GM18861 (cell line): ENCODE data around the gene DKK3.

Experiments
- ATAC-seq: cut with Tn5 transposase; IDR thresholded peaks from one replicate; pipeline ENCODE4 v1.9.1; 2021; ENCODE audit not compliant: unreplicated experiment

Gene DKK3

DNA sequence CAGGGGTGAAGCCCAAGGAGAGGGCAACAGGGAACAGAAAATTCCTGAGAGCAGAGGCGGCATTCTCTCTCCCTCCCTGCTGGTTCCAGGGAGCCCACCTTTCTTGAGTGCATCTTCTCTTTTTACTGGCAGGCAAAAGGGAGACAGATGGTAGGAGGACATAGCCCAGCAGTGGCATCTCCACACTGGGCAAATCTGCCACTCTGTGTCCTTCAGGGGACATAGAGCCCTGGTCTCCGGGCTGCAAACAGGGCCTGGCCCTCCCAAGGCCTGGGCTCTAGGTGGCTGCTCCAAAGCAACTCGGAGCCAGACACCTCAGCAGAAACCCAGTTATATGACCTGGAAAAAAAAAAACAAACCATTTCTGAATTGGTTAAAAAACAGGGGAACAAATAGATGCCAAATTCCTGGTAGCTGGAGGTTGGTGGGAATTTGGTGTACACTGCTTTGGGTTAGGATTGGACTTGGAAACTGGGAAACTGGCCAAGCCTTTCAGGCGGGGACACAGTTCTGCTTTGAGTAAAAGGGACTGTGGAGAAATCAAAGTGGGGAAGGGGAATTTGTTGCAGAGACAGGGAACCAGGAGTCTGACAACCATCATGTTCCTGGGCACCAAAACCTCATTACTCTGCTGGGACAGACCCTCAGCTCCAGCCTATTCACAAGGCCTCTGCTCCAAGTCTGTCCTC, 23.6 kb upstream of the DKK3 start:
- no peak for ATAC-seq

DNA sequence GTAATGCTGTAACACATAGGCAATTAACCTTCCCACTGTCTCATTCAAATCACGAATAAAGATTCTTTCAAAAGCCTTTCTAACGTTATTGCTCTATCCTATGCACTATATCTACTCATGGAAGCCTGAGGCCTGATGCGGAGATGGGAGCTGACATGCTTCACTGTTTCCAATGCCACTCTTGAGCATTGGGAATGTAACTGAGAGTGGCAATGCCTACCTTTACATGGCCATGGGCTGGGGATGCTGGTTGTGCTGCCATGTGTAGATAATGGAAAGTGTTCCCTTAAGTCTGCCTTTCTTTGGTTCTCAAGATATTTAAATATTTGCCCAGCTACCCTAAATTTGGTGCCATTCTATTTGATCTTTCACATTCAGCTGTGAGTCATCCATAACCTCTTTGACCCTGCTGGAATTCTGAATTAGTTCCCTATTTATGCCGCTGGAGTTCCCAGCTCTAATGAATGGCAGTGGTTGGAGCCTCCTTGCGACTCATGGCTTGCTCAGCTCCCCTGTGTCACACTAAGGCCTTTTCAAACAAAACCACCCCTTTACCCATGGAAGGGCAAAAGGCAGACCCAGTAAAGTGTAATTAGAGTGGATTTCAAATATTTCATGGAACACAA, 21.4 kb upstream of the DKK3 start:
- ATAC-seq: no peak

DNA sequence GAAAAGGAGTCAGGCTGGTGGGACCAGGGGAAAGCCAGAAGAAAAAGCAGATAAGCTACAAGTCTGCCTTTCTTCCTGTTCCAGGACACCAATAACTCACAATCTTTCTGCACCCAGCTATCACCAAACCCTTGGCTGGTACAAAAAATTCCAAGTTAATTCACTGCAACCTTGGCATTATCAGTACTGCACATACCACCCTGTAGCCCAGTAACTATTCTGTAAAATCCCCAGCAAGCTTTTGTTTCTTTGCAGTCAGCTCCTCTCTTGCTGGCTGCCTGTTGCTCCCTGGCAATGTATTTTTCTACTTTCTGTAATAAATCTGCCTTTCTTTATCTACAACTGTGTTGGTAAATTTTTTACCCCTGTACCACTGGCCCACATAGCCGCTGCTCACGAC, 20.7 kb upstream of the DKK3 start:
- ATAC-seq: no peak

DNA sequence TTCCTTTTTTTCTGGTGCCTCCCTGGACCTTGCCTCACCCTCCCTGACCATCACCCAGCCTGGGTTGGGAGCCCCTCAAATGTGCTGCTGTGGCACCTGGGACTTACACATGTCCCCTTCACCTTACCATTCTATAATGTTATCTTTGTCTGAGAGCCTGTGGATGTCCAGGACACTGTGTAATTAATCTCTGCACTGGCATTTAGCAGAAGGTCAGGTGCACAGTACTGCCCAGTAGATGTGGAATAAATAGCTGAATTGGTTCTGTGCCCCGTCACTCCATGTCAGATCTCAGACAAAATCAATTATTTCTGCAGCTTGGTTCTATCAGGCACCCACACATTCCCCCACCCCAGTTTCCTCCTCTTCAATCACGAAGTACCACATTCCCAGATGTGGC, 19.9 kb upstream of the DKK3 start:
- no peak for ATAC-seq

DNA sequence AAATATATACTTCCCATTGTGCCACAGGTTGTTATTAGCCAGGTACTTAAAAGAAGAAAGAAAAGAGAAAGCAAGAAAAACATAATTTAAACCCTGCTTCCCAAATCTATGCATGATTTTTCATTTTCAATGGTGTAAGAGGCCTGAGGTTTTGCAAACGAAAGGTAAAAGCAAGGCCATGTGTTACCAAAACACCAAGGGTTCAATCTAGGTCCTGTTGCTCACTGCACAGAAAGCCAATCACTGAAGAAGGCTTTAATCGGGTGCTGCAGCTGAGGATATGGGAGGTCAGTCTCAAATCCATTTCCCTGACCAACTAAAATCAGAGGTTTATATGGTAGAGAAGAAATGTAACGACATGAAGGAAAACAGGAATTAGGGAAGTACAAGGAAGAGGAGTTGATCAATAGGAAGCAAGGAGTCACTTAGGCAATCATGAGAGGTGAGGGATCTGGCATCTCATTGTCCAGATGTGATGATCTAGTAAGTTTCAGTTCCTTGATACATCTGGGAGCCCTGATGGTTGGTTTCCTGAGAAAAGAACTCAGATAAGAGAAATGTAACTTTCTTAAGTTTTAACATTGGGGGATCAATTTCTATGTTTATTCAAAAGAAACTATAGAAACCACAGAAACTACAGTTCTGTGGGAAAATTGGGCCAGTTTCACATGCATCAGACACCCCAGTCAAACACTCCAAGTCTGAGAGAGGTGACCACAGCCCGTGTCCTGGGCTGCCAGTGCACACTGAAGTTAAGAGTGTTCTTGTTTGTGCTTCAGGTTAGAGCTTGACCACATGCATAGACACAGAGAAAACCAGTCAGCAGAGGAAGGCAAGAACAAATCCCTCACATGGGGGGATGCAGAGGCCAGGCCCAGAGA, 18.1 kb upstream of the DKK3 start:
- no peak for ATAC-seq

DNA sequence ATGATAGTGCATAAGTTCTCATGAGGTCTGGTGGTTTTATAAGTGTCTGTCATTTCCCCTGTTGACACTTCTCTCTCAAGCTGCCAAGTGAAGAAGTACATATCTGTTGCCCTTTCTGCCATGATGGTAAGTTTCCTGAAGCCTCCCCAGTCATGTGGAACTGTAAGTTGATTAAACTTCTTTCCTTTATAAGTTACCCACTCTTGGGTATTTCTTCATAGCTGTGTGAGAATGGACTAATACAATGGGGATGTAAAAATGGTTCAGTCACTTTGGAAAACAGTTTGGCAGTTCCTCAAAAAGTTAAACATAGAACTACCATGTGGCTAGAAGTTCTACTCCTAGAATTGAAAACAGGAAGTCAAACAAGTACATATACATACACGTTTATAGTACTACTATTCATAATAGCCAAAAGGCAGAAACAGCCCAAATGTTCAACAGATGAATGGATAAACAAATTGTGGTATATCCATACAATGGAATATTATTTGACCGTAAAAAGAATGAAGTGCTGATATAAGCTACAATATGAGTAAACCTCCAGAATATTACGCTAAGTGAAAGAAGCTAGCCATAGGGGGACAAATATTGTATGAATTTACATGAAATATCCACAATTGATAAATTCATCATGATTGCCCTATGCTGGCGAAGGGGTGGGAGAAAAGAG, 16.0 kb upstream of the DKK3 start:
- no peak for ATAC-seq

DNA sequence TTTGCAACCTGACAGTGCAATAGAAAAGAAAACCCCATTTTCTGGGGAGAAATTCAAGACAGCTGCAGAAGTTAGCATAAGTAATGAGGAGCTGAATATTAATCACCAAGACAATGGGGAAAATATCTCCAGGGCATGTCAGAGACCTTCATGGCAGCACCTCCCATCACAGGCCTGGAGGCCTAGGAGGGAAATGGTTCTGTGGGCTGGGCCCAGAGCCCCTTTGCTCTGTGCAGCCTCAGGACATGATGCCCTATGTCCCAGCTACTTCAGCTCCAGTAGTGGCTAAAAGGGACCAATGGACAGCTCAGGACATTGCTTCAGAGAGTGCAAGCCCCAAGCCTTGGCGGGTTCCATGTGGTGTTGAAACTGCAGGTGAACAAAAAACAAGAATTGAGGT, 14.6 kb upstream of the DKK3 start:
- no peak for ATAC-seq

DNA sequence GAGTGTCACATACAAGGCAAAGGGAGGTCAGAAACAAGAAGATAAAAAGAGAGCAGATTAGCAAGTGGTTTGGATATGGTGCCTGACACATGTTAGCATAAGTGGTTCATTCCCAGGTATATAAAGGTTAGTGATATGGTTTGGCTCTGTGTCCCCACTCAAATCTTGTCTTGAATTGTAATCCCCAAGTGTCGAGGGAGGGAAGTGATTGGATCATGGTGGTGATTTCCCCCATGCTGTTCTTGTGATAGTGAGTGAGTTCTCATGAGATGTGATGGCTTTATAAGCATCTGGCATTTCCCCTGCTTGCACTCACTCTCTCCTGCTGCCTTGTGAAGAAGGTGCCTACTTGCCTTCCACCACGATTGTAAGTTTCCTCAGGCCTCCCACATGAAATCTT, 12.1 kb upstream of the DKK3 start:
- ATAC-seq: no peak

DNA sequence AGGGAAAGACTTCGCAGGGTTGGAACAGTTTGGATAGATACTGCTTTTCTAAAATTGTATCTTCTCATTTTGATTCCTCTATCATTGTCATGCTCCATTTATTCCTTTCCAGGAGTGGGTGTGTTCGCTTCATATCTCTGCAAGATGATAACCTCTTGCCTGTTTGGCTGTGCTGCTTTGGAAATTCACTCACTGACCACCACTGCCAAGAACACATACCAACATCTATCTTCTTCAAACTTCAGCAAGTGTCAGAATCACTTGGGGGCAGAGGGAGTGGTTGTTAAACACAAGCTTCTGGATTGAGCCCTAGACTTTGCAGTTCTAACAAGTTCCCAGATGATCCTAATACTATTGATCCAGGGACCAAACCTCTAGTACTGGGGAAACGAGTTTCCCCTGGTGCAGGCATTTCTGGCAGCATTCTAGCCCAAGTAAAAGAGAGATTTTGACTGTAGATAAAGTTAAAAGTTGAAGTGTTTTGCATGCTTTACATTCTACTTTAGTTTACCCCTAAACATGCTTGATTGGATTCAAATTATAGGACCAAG, 11.5 kb upstream of the DKK3 start:
- no peak for ATAC-seq

DNA sequence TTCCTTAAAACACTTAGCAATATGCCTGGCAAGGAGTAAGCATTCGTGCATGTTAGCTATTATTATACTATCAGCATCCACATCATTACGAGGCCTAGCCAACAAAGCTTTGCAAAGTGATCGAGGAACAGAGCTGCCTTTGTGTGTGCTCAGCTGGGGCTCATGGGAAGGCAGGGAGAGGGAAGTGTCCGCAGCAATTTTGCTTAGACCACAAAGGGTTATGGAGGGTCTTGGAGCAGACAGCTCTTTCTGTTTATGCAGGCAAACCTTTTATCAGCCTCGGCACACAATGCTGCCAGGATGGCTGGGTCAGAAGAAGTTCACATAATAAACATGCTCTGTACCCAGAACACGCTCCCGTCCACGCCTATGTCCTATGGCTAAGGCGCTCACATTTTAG, 10.9 kb upstream of the DKK3 start:
- ATAC-seq: no peak

DNA sequence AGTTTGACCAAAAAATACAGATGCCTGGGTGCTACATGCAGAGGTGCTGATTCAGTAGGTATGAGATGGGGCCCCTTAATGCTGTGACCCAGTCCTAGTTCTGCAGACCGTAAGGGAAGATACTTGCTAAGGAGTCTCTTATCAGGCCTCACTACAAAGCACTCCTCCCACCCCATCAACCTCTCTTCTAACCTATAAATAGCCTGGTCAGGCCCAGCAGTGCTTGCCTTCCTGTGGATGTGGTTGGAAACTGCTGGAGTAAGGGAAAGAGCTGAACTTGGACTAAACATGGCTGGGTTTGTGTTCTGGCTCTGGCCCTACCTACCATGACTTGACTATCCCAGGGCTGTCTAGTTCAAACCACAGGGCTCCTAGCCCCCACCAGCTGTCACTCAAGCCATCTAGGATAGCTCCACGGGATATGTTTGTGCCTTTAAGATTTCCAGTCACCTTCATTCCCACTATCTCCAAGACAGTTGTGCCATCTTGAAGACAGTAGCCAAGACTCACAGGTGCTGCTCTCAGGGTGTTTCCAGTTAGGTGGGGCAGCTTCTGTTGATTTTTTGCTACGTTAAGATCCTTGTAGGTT, 9.5 kb upstream of the DKK3 start:
- no peak for ATAC-seq

DNA sequence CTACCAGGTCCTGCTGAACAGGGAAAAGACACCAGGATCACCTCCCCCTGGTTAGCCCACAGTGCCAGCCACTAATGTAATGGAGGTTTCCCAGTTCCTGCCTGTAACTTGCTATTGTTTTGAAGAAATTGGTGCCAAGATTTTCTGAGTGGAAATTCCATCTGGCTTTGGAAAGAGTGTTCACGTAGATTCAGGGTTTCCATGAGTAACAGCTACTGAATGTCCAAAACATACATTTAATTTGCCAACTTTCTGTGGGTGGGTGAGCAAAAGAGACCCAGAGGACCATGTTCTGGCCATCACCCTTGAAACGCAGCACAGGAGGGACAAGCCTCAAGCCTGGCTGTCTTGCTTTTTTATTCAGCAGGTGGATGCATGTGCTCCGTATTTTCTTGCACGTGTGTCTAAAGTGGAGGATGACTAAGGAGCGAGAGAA, 8.8 kb upstream of the DKK3 start:
- ATAC-seq: no peak

DNA sequence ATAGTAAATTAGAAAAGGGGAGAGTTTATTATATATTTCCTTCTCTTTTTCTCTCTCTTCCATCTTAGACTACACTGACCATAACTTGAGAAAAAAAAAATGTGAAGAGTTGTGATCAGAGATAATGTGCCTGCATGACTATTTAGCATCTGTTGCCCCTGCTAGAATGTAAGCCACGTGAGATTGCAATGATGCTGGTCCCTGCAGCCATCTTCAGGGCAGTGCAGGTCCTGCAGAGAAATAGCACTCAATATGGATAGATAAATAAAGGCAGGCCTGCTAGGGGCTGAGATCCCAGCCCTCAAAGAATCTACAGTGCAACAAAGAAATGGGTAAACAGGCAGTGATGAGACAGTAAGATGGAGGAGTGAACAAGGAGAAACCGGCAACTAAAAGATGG, 7.8 kb upstream of the DKK3 start:
- no peak for ATAC-seq

DNA sequence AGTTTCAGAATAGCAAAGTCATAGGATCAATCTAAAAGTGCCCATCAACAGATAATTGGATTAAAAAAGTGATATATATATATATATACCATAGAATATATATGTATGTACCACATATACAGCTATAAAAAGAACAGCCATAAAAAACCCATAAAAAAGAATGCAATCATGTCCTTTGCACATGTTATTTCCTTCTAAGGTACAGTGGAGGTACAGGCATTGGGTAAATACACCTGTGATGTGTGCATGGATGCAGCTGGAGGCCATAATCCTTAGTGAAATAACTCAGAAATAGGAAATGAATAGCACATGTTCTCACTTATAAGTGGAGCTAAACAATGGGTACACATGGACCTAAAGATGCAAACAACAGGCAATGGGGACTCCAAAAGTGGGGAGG, 7.1 kb upstream of the DKK3 start:
- ATAC-seq: no peak

DNA sequence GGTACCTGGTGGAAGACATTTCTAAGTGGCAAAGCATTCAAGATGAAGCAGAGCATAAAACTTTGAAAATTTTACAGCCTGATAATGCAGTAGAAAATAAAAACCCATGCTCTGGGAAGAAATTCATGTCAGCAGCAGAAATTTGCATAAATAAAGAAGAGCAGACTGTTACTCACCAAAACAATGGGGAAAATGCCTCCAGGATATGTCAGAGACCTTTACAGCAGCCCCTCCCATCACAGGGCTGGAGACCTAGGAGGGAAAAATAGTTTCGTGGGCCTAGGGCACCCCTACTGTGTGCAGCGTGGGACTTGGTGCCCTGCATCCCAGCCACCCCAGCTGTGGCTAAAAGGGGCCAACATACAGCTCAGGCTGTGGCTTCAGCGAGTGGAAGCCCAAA, 5.4 kb upstream of the DKK3 start:
- ATAC-seq: no peak

DNA sequence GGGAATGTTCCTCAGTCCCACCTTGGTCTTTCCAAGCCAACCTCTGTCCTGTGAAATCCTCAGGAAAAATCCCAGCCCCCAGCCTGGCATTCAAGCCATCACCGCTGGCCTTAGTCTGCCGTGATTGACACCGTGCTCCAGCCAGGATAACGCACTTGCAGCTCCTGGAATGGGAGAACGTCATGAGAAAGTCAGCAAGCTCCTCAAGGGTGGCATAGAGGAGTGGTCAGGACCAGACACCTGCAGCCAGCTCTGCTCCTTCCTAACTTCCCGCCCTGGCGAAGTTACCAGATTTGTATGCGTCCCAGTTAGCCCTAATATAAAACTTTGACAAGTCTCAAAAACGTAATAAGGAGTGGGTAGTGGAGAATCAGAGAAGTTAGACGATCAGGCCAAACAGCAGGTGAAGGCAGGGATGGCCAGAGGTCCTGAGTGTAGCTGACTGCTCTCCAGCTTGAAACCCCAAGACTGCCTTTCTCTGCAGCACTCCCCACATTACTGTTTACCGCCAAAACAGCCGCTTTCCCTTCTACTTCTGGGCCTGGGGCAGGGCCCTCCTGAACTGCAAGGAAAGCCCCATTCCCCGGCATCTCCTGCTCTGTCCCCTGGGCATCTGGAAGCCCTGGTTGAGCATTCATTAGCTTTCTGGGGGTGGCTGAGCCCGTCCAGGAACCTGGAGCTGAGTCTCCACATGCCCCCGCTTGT, 1.3 kb upstream of the DKK3 start:
- no peak for ATAC-seq

DNA sequence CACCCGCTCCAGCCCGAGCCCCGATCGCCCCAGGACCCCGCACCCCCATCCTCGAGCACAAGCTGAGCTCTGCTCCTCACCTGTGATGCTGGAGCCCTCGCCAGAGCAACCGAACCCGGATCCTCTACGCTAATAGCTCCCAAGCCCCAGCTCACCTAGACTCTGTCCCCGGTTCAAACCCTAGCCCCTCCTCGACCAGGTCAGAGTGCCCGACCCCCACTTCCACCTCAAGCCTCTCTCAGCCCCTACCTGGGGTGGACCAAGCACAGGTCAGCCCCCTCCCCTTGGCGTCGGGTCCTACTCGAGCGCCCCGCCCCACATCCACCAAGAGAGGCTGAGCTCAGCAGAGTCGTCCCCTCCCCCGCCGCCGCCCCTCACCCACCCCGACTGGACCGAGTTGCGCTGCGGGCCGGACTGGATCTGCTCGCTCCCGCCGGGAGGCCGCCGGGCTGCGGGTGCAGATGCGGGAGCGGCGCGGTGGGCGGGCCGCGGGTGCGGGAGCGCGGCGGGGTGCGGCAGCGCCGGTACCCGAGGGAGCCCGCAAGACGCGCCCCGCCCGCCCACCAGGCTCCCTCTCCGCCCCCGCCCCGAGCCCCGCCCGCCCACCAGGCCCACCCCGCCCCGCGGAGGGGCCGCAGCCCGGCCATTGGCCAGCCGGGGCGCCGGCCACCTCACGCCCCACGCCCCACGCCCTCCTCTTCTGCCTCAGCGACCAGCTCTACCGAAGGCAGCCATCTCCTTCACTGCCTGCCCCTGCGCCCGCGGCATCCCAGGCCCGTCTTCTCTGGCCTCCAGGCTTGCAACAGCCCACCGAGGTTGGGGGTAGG, 577 bp upstream of the DKK3 start:
- no peak for ATAC-seq

DNA sequence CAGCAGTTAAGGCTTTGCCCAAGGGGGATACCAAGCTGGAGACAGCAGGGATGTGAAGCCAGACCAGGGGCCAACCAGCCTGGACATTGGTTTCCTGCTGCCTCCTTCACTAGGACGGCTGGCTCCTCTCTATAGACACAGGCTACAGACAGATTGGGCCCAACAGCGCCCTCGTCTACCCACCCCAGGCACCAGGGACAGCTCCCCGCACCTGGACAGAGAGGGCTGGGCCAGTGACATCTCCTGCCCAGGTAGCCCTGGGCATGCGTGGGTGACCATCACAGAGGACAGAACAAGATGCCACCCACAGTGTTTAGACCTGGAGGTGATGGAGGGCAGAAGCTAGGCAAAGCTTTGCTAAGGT, 1.2 kb downstream of the DKK3 start:
- no peak for ATAC-seq

DNA sequence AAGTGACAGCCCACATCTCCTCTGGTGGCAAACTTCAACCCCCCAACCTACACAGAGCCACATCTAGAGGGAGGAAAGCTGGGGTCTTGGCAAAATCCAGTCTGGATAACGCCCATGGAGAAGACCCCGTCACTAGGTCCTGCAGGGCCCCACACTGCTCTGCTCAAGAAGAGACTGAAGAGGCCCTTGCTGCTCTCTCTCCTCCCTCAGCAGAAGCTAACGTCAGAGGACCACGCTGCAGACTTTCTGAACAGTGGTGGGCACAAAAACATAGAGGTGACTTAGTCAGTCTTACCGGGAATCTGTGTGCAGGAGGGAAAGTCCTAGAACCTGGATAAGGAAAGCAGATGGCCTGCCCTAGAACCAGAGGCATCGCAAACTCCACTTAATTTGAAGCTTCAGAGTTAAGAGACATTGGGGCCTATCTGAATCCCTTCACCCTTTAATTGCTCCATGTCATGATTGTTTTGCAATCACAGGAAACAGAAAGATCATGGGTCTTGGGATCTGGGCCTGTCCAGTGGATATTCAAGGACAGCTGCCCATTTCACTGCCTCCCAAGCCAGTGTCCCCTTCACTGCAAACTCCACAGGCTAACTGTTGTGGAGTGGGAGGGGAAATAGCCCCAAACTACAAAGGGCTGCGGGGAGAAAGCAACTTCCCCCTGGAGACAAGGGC, 1.7 kb downstream of the DKK3 start:
- ATAC-seq: no peak
